ENCODE measurements around the gene BRD3.

GRCh38 chr9:134066913-134067851 lies 644 bp downstream of the BRD3 start:
- TF ChIP-seq, protein P1, sequence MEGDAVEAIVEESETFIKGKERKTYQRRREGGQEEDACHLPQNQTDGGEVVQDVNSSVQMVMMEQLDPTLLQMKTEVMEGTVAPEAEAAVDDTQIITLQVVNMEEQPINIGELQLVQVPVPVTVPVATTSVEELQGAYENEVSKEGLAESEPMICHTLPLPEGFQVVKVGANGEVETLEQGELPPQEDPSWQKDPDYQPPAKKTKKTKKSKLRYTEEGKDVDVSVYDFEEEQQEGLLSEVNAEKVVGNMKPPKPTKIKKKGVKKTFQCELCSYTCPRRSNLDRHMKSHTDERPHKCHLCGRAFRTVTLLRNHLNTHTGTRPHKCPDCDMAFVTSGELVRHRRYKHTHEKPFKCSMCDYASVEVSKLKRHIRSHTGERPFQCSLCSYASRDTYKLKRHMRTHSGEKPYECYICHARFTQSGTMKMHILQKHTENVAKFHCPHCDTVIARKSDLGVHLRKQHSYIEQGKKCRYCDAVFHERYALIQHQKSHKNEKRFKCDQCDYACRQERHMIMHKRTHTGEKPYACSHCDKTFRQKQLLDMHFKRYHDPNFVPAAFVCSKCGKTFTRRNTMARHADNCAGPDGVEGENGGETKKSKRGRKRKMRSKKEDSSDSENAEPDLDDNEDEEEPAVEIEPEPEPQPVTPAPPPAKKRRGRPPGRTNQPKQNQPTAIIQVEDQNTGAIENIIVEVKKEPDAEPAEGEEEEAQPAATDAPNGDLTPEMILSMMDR (conservative IDR thresholded peaks at IDR 0.05) = no peak
- no peak for TF ChIP-seq EZH2 (IDR thresholded peaks at IDR 0.05; ENCODE audit: low read depth)
